HepG2 (cell line): Measurements from ENCODE around the gene POLR3E. TPM values are rescaled to one million over a fixed set of nuclear protein-coding genes. Genes with fewer than 3 reads are reported as not detected.

Experiments
- ELF1 ChIP-seq: sonication (generic); formaldehyde crosslinking; IDR thresholded peaks from 2 replicates; pipeline ENCODE4 v1.4.0; 2020; ENCODE audit warnings: missing genetic modification reagents
- HIVEP1 ChIP-seq: sonication (generic); formaldehyde crosslinking; IDR thresholded peaks from 2 replicates; pipeline ENCODE4 v1.4.0; 2020; ENCODE audit warnings: mild to moderate bottlenecking, missing genetic modification reagents
- NR2F6 ChIP-seq, 2 experiments: IDR thresholded peaks; 2 replicates each; pipeline ENCODE4 v1.6.1; 2016; ENCODE audit warnings: antibody characterized with exemption in 1 of 2, mild to moderate bottlenecking in 1 of 2
- PPARG ChIP-seq: conservative IDR thresholded peaks from 2 replicates; pipeline ENCODE4 v1.6.1; 2016; ENCODE audit warnings: missing biosample characterization, missing genetic modification reagents
- RAD21 ChIP-seq: fragments of 450-650 bp; formaldehyde crosslinking; IDR thresholded peaks from 2 replicates; pipeline ENCODE4 v1.5.0; 2020; ENCODE audit warnings: mild to moderate bottlenecking
- SALL1 ChIP-seq: sonication (generic); formaldehyde crosslinking; IDR thresholded peaks from 2 replicates; pipeline ENCODE4 v1.8.0; 2022; ENCODE audit warnings: mild to moderate bottlenecking, missing genetic modification reagents
- ZC3H4 ChIP-seq: sonication (generic); formaldehyde crosslinking; IDR thresholded peaks from 2 replicates; pipeline ENCODE4 v1.4.0; 2020; ENCODE audit warnings: missing genetic modification reagents, borderline replicate concordance
- ZMYM2 ChIP-seq: sonication (generic); formaldehyde crosslinking; IDR thresholded peaks from 2 replicates; pipeline ENCODE4 v1.8.0; 2022; ENCODE audit warnings: mild to moderate bottlenecking, missing genetic modification reagents
- ZNF20 ChIP-seq: sonication (generic); formaldehyde crosslinking; IDR thresholded peaks from 2 replicates; pipeline ENCODE4 v1.4.0; 2020; ENCODE audit warnings: mild to moderate bottlenecking, moderate library complexity, missing genetic modification reagents
- ZNF567 ChIP-seq: sonication (generic); formaldehyde crosslinking; IDR thresholded peaks from 2 replicates; pipeline ENCODE4 v1.8.1; 2023; ENCODE audit warnings: mild to moderate bottlenecking, missing genetic modification reagents, borderline replicate concordance
- ZNF629 ChIP-seq: sonication (generic); formaldehyde crosslinking; conservative IDR thresholded peaks from 2 replicates; pipeline ENCODE4 v1.5.0; 2020; ENCODE audit warnings: missing genetic modification reagents
- polyA plus RNA-seq, 8 experiments: library from polyadenylated mRNA; depleted of rRNA in 3 of 8; stranded (reverse) in 7 of 8; unstranded in 1 of 8; fragments of >200 nt; fragmentation: Illumina TruSeq in 4 of 8; extraction: Trizol in 4 of 8; gene quantifications; 2 replicates each; pipeline versions ENCODE4 v1.2.1 to v1.2.3, GENCODE V29; 2011 to 2016; ENCODE audit warnings: low read depth in 4 of 8, missing spikeins in 1 of 8, mixed read lengths in 1 of 8; ENCODE audit not compliant: insufficient read depth in 1 of 8
- total RNA-seq, 5 experiments: library from RNA; depleted of rRNA; stranded (reverse); fragments of >200 nt; fragmentation: Illumina TruSeq; extraction: Trizol; gene quantifications; 2 replicates each; pipeline ENCODE4 v1.2.3, GENCODE V29; 2016; ENCODE audit warnings: low read depth in 1 of 5
- TF ChIP-seq, protein P1 (sequence below): sonication (generic); formaldehyde crosslinking; IDR thresholded peaks from 2 replicates; pipeline ENCODE4 v1.5.0; 2020; ENCODE audit warnings: mild to moderate bottlenecking, missing genetic modification reagents, moderate library complexity
- TF ChIP-seq, protein P2 (sequence below): sonication (generic); formaldehyde crosslinking; IDR thresholded peaks from 2 replicates; pipeline ENCODE4 v1.9.0; 2021; ENCODE audit warnings: mild to moderate bottlenecking, missing genetic modification reagents
- TF ChIP-seq, protein P3 (sequence below): IDR thresholded peaks from 2 replicates; pipeline ENCODE4 v1.4.0; 2020; ENCODE audit warnings: mild to moderate bottlenecking, missing genetic modification reagents
- TF ChIP-seq, protein P4 (sequence below): sonication (generic); formaldehyde crosslinking; IDR thresholded peaks from 2 replicates; pipeline ENCODE4 v1.8.0; 2022; ENCODE audit warnings: missing genetic modification reagents, mild to moderate bottlenecking, borderline replicate concordance

Gene POLR3E
- total and polyA plus RNA-seq, 2 of the 13 experiments (the other 11 are each of a cell fraction or from before 2014, with no cell fraction given) = 135 to 262 TPM

DNA sequence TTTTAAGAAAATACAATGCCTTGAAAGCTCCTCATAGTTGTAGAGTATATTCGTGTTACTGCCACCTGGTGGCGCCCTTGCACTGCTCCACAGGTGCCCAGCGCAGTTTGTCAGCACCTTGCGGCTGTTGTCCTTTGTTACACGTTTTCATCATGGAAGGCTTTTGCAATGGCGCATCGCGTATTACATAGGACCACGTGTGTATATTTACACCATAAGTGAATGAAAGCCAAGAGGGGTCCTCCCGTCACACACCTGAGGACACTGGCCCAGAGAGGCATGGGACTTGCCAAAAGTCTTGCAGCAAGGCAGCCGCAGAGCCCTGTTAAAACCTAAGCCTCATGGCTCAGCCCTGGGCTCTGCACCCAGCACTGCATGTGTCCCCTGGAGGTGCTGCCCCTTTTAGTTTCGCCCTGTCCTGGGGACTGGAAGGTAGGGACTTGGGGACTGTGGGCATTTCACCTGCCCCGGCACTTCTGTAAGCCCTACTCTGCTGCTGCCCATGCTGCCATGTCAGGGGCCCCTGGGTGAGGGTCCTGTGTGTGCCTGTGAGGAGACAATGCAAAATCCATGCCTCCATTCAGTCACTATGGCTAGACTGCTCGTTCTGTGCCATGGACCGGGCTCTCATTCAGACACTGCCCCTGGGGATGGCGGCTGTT lies 24.3 kb downstream of the POLR3E start (continued):
- TF ChIP-seq, protein P1, sequence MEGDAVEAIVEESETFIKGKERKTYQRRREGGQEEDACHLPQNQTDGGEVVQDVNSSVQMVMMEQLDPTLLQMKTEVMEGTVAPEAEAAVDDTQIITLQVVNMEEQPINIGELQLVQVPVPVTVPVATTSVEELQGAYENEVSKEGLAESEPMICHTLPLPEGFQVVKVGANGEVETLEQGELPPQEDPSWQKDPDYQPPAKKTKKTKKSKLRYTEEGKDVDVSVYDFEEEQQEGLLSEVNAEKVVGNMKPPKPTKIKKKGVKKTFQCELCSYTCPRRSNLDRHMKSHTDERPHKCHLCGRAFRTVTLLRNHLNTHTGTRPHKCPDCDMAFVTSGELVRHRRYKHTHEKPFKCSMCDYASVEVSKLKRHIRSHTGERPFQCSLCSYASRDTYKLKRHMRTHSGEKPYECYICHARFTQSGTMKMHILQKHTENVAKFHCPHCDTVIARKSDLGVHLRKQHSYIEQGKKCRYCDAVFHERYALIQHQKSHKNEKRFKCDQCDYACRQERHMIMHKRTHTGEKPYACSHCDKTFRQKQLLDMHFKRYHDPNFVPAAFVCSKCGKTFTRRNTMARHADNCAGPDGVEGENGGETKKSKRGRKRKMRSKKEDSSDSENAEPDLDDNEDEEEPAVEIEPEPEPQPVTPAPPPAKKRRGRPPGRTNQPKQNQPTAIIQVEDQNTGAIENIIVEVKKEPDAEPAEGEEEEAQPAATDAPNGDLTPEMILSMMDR (CRISPR knock-in tag) = peak; percentile 98
- peak; percentile 88 for TF ChIP-seq RAD21 (CRISPR knock-in tag)
- peak; percentile 34; the same call in 1 of the 2 replicates for TF ChIP-seq SALL1
- no peak for TF ChIP-seq ZNF629
- no peak for TF ChIP-seq NR2F6 (IDR thresholded peaks at IDR 0.05)
- peak; percentile 33; the same call in 1 of the 2 replicates for TF ChIP-seq NR2F6 (CRISPR knock-in tag; IDR thresholded peaks at IDR 0.05)
- no peak for TF ChIP-seq ZNF20 (CRISPR knock-in tag)
- no peak for TF ChIP-seq ELF1
- TF ChIP-seq, protein P2, sequence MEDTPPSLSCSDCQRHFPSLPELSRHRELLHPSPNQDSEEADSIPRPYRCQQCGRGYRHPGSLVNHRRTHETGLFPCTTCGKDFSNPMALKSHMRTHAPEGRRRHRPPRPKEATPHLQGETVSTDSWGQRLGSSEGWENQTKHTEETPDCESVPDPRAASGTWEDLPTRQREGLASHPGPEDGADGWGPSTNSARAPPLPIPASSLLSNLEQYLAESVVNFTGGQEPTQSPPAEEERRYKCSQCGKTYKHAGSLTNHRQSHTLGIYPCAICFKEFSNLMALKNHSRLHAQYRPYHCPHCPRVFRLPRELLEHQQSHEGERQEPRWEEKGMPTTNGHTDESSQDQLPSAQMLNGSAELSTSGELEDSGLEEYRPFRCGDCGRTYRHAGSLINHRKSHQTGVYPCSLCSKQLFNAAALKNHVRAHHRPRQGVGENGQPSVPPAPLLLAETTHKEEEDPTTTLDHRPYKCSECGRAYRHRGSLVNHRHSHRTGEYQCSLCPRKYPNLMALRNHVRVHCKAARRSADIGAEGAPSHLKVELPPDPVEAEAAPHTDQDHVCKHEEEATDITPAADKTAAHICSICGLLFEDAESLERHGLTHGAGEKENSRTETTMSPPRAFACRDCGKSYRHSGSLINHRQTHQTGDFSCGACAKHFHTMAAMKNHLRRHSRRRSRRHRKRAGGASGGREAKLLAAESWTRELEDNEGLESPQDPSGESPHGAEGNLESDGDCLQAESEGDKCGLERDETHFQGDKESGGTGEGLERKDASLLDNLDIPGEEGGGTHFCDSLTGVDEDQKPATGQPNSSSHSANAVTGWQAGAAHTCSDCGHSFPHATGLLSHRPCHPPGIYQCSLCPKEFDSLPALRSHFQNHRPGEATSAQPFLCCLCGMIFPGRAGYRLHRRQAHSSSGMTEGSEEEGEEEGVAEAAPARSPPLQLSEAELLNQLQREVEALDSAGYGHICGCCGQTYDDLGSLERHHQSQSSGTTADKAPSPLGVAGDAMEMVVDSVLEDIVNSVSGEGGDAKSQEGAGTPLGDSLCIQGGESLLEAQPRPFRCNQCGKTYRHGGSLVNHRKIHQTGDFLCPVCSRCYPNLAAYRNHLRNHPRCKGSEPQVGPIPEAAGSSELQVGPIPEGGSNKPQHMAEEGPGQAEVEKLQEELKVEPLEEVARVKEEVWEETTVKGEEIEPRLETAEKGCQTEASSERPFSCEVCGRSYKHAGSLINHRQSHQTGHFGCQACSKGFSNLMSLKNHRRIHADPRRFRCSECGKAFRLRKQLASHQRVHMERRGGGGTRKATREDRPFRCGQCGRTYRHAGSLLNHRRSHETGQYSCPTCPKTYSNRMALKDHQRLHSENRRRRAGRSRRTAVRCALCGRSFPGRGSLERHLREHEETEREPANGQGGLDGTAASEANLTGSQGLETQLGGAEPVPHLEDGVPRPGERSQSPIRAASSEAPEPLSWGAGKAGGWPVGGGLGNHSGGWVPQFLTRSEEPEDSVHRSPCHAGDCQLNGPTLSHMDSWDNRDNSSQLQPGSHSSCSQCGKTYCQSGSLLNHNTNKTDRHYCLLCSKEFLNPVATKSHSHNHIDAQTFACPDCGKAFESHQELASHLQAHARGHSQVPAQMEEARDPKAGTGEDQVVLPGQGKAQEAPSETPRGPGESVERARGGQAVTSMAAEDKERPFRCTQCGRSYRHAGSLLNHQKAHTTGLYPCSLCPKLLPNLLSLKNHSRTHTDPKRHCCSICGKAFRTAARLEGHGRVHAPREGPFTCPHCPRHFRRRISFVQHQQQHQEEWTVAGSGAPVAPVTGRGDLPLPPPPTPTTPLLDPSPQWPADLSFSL (CRISPR knock-in tag) = no peak
- TF ChIP-seq PPARG (CRISPR knock-in tag) = no peak
- TF ChIP-seq, protein P3, sequence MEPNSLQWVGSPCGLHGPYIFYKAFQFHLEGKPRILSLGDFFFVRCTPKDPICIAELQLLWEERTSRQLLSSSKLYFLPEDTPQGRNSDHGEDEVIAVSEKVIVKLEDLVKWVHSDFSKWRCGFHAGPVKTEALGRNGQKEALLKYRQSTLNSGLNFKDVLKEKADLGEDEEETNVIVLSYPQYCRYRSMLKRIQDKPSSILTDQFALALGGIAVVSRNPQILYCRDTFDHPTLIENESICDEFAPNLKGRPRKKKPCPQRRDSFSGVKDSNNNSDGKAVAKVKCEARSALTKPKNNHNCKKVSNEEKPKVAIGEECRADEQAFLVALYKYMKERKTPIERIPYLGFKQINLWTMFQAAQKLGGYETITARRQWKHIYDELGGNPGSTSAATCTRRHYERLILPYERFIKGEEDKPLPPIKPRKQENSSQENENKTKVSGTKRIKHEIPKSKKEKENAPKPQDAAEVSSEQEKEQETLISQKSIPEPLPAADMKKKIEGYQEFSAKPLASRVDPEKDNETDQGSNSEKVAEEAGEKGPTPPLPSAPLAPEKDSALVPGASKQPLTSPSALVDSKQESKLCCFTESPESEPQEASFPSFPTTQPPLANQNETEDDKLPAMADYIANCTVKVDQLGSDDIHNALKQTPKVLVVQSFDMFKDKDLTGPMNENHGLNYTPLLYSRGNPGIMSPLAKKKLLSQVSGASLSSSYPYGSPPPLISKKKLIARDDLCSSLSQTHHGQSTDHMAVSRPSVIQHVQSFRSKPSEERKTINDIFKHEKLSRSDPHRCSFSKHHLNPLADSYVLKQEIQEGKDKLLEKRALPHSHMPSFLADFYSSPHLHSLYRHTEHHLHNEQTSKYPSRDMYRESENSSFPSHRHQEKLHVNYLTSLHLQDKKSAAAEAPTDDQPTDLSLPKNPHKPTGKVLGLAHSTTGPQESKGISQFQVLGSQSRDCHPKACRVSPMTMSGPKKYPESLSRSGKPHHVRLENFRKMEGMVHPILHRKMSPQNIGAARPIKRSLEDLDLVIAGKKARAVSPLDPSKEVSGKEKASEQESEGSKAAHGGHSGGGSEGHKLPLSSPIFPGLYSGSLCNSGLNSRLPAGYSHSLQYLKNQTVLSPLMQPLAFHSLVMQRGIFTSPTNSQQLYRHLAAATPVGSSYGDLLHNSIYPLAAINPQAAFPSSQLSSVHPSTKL = 0 out of 2 replicates have a peak, but pooled peaks have one; percentile 34
- no peak for TF ChIP-seq ZMYM2 (CRISPR knock-in tag)
- no peak for TF ChIP-seq ZC3H4 (CRISPR knock-in tag)
- peak; percentile 90; the same call in 1 of the 2 replicates for TF ChIP-seq ZNF567
- TF ChIP-seq, protein P4, sequence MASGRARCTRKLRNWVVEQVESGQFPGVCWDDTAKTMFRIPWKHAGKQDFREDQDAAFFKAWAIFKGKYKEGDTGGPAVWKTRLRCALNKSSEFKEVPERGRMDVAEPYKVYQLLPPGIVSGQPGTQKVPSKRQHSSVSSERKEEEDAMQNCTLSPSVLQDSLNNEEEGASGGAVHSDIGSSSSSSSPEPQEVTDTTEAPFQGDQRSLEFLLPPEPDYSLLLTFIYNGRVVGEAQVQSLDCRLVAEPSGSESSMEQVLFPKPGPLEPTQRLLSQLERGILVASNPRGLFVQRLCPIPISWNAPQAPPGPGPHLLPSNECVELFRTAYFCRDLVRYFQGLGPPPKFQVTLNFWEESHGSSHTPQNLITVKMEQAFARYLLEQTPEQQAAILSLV (CRISPR knock-in tag) = peak; percentile 49; the same call in 1 of the 2 replicates
- TF ChIP-seq HIVEP1 (CRISPR knock-in tag) = no peak
- TF ChIP-seq, all 625 proteins: peak for 112
